ENCODE data around the gene CRYBB3. TPM values are rescaled to one million over a fixed set of nuclear protein-coding genes. Genes with fewer than 3 reads are reported as not detected.

The CRYBB3 gene
- total RNA-seq, 1 experiment from 2014 or later, result 0.39 TPM

GRCh38 chr22:25201557-25202273 is 2.1 kb downstream of the CRYBB3 start:
- no peaks in the 10 kb centered on the region; the same call in 1 of the 2 replicates for H3K27me3 Mint-ChIP-seq (ENCODE audit: low read depth)
- peaks cover 0 to 5% of the 10 kb centered on the region in 2 experiments; a peak in 1 of 4 replicates for H3K4me1 Mint-ChIP-seq
- H3K56ac ChIP-seq (ENCODE audit: insufficient read length, low read depth, low read length), result no peak overlapping the region
- peaks cover 0 to 6% (median 0%) of the 10 kb centered on the region in 3 experiments; a peak in 1 of 7 replicates for H3K36me3 Mint-ChIP-seq (ENCODE audit: insufficient read depth in 1 of 3, low read depth in 3 of 3)
- no peak overlapping the region for H2AFZ ChIP-seq (ENCODE audit: low read length)
- H3K27ac Mint-ChIP-seq, result no peak overlapping the region; a peak in 1 of 7 replicates
- H3K79me2 ChIP-seq (ENCODE audit: insufficient read depth, low read length), result no peaks in the 10 kb centered on the region
- H3K4me3 Mint-ChIP-seq, result no peak overlapping the region
- no peak overlapping the region for H4K8ac ChIP-seq (replicated peaks; ENCODE audit: insufficient read length, low read depth, low read length)
- H3K4ac ChIP-seq (ENCODE audit: low read depth, low read length), result no peak overlapping the region
- no peak overlapping the region for H3K23ac ChIP-seq (ENCODE audit: insufficient read length, low read depth, low read length)
- no peak overlapping the region for H2BK12ac ChIP-seq (ENCODE audit: insufficient read length, low read depth, low read length)
- no peak overlapping the region for H2BK120ac ChIP-seq (ENCODE audit: low read depth, low read length, poor library complexity, severe bottlenecking)
- H3K9me3 ChIP-seq (ENCODE audit: control insufficient read depth, low read depth, low read length), result no peaks in the 10 kb centered on the region
- H3T11ph ChIP-seq (ENCODE audit: low read length), result no peak overlapping the region
- H2BK20ac ChIP-seq (ENCODE audit: low read depth, low read length, poor library complexity, severe bottlenecking), result no peak overlapping the region
- TF ChIP-seq, protein P1, sequence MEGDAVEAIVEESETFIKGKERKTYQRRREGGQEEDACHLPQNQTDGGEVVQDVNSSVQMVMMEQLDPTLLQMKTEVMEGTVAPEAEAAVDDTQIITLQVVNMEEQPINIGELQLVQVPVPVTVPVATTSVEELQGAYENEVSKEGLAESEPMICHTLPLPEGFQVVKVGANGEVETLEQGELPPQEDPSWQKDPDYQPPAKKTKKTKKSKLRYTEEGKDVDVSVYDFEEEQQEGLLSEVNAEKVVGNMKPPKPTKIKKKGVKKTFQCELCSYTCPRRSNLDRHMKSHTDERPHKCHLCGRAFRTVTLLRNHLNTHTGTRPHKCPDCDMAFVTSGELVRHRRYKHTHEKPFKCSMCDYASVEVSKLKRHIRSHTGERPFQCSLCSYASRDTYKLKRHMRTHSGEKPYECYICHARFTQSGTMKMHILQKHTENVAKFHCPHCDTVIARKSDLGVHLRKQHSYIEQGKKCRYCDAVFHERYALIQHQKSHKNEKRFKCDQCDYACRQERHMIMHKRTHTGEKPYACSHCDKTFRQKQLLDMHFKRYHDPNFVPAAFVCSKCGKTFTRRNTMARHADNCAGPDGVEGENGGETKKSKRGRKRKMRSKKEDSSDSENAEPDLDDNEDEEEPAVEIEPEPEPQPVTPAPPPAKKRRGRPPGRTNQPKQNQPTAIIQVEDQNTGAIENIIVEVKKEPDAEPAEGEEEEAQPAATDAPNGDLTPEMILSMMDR (conservative IDR thresholded peaks at IDR 0.05), result no peak
- H4K5ac ChIP-seq (ENCODE audit: insufficient read length, low read depth, low read length), result no peak overlapping the region
- H2BK5ac ChIP-seq (ENCODE audit: insufficient read length, low read length), result no peak overlapping the region
- H3K27ac ChIP-seq (ENCODE audit: insufficient read length, low read depth, low read length), result no peak overlapping the region
- no peaks in the 10 kb centered on the region for H3K27me3 ChIP-seq (ENCODE audit: insufficient read depth, low read length)
- H3K79me1 ChIP-seq (ENCODE audit: insufficient read depth, low read depth, low read length, poor library complexity, severe bottlenecking), result no peaks in the 10 kb centered on the region
- no peak overlapping the region for H3K14ac ChIP-seq (ENCODE audit: insufficient read depth, low read length)
- DNase-seq, result no peak
- H3K9me3 Mint-ChIP-seq, result no peaks in the 10 kb centered on the region
- H3K4me1 ChIP-seq (ENCODE audit: insufficient read depth, low read length), result no peaks in the 10 kb centered on the region
- no peaks in the 10 kb centered on the region for H3K23me2 ChIP-seq (ENCODE audit: insufficient read length, low read depth, low read length, poor library complexity, severe bottlenecking)
- no peak overlapping the region for H3K18ac ChIP-seq (ENCODE audit: insufficient read length, low read depth, low read length)
- no peak overlapping the region for H2BK15ac ChIP-seq (ENCODE audit: low read depth, low read length)
- no peaks in the 10 kb centered on the region for H4K20me1 ChIP-seq (ENCODE audit: control insufficient read depth, insufficient read depth, insufficient read length)
- H4K91ac ChIP-seq (ENCODE audit: insufficient read length, low read depth, low read length), result no peak overlapping the region
- H3K4me2 ChIP-seq (ENCODE audit: insufficient read depth, insufficient read length, low read length), result no peak overlapping the region
- no CpG with 5 or more reads among the region's 10 CpGs for whole genome bisulfite sequencing (ENCODE audit: extremely low coverage, insufficient read length, low lambda C conversion rate)
- no peak overlapping the region for H2AK5ac ChIP-seq (ENCODE audit: insufficient read length, low read length)
- no peak overlapping the region for H3K9ac ChIP-seq (ENCODE audit: extremely low read depth, insufficient read length, low read length)

Measured in H9 (cell line).